ENCODE data around the gene ABLIM2.

The ABLIM2 gene

GRCh38 chr4:7971881-7972500 is 186.6 kb downstream of the ABLIM2 start:
- no peak for TF ChIP-seq CTCF (IDR thresholded peaks at IDR 0.05)

DNA sequence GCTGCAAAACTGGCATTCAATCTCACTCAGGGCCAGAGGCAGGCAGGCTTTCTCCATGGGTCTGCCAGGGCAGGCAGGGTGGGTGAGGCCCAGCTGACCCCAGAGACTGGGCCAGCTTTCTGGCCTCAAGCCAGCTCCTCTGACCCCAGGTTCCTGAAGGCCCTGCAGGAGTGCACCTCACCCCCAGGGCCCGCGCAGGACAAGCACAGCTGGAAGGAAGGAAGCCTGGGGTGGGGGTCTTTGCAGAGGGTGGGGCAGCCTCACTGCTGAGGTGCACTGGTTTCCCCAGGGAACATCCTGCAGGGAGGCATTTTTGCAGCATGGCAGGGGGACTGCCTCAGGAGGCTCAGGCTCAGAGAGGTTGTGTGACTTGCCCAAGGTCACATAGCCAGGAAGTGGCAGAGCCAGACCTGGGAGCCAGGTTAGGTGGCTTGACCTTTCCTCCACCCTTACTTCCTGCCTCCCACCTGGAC is 187.4 kb downstream of the ABLIM2 start:
- no peak for TF ChIP-seq CTCF (IDR thresholded peaks at IDR 0.05)

DNA sequence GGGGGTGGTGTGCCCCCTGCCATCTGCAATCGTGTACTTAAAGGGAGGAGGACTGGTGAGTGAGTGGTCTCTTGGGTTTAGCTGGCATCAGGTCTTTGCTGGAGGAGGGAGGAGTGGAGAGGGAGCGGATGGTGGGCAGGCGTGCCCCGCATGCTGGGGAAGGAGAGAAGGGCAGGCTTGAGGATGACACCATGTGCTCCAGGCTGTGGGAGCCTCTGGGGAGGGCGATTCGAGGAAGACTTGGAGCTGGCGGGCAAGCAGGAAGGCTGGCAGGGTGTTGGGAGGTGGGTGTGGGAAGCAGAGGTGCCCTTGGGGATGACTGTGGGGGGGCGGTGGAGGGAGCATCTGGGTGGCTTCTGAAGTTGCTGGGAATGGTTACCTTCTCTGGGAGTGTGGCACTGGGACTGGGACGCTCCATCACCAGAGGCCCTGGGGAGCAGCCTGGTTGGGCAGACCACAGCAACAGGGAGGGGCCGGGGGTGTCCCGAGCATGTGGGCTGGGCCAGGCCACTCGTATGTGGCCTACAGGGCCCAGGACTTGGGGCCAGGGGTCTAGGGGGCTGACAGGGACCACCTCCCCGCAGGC is 188.2 kb downstream of the ABLIM2 start:
- no peak for TF ChIP-seq CTCF (IDR thresholded peaks at IDR 0.05)

DNA sequence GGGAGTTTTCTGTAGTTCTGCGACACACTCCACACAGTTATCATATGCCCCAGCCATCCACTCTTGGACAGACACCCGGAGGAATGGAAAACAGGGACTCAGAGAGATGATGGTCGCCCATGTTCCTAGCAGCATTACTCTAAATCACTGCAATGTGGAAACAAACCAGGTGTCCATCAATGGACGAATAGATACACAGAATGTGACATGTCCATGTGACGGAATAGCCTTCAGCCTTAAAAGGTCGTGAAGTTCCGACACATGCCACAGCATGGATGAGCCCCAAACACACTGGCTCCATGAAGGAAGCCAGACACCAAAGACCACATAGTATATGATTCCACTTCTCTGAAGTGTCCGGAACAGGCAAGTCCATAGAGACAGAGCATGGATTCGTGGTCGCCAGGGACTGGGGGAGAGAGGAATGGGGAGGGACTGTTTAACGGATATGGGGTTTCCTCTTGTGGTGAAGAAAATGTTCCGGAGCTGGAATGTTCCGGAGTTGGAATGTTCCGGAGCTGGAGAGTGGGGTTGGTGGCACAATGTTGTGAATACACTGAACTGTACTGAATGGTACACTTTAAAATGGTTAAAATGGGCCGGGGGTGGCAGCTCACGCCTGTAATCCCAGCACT is 190.2 kb downstream of the ABLIM2 start:
- TF ChIP-seq CTCF (IDR thresholded peaks at IDR 0.05): no peak

GRCh38 chr4:7967501-7968261 is 190.9 kb downstream of the ABLIM2 start:
- TF ChIP-seq CTCF (IDR thresholded peaks at IDR 0.05): no peak

GRCh38 chr4:7967063-7967440 is 191.6 kb downstream of the ABLIM2 start:
- no peak for TF ChIP-seq CTCF (IDR thresholded peaks at IDR 0.05)

GRCh38 chr4:7966281-7967062 is 192.1 kb downstream of the ABLIM2 start:
- TF ChIP-seq CTCF (IDR thresholded peaks at IDR 0.05): no peak
